Measurements from ENCODE around the gene GSTA2.
"Not testable (repeated sequence)": the region's sequence is repeated elsewhere in the genome, so short reads cannot be mapped to it uniquely, and the experiment has no call there.

The GSTA2 gene

DNA sequence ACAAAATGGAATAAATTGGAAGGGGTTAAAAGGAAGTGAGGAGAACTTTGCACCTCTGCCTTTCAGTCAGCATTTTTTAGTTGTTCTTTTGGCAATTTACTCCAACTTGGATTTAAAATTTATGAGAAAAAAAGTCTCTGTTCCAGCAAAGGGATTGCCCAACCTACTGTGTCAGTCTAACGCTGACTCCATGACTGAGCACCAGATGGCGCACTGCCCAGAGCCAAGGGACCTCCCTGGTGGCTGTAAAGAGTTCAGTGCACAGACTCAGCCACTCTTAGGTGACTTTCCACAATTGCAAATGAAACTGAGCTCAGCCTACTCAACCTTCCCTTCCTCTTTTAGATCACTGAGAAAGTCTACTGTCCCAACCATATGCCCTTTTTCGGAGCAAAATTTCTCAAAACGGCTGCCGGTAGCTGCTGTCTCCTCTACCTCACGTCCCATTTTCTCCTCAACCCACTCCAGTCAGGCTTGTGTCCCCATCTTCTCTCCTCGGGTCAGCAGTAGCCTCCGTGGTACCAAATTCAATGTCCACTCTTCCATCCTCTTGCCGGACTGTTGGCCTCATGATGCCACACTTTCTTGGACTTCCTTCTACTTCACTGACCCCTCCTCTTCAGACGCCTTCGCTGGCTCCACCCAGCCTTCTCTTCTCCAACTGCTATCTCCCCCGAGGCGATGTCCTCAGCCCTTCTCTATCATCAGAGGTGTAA is 38.7 kb downstream of the GSTA2 start:
- peak; percentile 21 for DNase-seq

DNA sequence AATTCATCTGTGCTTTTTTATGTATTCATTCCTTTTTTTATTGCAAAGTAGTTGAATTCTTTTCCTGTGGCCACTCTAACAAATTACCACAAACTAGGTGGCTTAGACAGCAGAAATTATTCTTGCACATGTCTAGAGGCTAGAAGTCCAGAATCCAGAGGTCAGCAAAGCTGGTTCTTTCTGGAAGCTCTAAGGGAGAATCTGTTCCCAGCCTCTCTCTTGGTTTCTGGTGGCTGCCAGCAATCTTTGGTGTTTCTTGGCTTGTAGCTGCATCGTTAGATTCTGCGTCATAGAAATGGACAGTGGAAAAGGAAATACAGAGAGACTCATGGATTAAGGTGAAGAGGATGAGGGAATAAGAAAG is 39.3 kb downstream of the GSTA2 start:
- DNase-seq = no peak

DNA sequence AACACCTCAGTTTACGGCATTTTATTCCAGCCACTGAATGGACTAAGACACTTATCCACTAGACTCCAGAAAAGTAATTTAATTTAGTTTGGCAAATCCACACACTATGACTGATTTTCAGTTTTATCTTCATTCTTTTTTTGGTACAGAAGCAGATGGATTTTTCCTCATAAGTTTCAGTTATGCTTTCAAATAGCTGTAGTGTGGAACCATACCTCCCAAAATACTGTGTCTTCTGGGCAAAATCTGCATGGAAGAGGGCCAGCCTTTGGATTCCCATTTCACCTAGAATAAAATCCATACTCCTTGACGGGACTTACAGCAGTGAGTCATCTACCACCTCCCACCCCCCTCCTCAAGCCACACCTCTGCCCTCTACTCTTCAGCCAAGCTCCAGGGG is 43.0 kb downstream of the GSTA2 start:
- DNase-seq = no peak

DNA sequence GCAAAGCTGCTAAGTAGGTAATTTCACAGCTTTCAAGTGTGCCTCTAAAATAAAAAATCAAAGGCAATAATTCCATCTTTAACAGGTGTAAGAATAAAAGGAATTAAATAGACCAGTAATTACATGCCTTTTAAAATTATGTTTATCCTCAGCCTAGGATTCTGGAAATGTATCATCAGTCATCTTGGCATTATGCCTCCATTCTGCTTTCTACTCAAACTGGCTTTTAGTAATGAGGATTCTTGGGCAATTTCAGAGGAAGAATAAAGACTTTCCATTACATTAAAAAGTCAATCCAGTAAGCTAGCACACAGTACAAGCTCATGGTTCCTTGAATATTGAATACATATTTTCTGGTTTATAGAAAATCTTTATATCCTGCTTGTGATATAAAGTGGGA is 44.7 kb downstream of the GSTA2 start:
- no peak for DNase-seq

DNA sequence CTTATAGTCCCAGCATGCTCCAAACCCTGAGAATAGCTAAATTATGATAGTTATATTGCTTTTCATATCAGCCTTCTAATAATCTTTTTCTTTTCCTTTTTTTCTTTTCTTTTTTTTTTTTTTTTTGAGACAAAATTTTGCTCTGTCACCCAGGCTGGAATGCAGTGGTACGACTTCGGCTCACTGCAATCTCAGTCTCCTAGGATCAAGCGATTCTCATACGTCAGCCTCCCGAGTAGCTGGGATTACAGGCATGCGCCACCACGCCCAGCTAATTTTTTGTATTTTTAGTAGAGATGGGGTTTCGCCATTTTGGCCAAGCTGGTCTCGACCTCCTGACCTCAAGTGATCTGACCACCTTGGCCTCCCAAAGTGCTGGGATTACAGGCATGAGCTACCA is 48.5 kb downstream of the GSTA2 start:
- DNase-seq = not testable (repeated sequence)

DNA sequence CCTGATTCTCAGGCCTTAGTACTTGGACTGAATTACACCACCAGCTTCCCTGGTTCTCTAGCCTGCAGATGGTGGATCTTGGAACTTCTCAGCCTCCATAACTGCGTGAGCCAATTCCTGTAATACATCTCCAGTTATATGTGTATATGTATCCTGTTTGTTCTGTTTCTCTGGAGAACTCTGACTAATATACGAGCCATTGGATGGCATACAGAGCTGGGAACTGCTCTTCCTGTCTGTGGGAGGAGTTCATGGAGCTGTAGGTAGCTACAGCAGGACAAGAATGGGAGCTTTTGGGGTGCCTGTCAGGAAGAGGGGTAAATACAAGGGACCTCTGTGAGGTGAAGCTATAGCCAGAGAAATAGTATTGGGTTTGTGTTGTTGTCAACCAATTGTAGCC is 51.1 kb downstream of the GSTA2 start:
- no peak for DNase-seq

DNA sequence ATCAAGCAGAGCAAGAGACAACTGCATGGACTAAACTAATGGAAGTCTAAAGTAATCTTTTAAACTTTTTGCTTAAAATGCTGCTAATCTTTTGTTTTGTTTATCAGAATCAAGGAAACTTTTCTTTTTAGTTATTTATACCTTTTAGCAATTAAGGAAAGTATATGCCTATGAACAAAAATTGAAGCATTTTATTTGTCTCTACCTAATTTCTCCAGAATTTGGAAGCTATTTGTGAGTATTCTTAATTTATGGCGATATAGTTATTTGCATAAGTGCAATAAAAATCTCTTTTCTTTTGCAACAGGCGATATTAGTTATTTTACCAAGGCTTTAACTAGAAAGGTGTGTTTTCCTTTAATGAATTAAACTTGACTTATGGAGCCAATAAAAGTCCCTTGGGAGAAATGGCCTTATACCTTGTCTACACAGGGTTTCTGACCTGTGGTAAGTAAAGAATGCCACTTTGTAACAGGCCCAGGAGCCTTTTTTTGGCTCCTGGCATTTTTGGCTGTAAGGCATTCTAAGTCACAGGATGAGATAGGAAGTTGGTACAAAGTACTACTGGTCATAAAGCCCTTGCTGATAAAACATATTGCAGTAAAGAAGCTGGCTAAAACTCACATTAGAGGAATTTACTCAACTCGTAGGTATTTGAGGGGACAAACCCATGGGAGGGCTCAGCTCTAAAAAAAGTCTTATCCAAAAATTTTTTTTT is 55.2 kb downstream of the GSTA2 start:
- DNase-seq = no peak

DNA sequence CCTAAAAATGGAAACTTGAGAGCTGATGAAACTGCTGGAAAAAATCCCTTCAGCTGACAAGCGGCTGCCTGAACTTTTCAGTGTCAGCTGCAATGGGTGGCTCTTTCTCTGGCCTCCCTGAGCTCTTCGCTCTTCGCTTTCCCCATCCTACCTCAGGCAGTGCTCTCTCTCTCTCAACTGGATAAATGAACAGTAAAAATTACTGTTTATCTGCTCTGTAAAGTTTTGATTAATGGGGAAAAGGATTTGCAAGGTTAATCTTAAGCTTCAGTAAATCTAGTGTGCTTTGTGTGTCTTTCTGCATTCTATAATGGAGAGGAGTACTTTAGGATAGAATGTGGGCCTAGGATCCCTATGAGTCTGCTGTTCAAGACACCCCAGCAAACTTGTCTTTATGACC is 57.3 kb downstream of the GSTA2 start:
- no peak for DNase-seq

DNA sequence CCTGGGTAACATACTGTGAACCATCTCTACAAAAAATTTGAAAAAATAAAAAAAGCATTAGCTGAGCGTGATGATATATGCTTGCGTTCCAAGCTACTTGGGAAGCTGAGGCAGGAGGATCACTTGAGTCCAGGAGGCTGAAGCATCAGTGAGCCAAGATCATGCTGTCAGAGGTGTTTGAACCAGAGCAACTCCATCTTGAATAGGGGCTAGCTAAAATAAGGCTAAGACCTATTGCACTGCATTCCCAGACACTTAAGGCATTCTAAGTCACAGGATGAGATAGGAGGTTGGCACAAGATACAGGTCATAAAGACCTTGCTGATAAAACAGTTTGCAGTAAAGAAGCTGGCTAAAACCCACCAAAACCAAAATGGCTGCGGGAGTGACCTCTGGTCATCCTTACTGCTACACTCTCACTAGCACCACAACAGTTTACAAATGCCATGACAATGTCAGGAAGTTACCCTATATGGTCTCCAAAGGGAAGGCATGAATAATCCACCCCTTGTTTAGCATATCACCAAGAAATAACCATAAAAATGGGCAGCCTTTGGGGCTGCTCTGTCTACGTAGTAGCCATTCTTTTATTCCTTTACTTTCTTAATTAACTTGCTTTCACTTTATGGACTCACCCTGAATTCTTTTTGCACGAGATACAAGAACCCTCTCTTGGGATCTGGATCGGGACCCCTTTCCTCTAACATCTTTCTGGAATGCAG is 58.3 kb downstream of the GSTA2 start:
- DNase-seq = not testable (repeated sequence)

DNA sequence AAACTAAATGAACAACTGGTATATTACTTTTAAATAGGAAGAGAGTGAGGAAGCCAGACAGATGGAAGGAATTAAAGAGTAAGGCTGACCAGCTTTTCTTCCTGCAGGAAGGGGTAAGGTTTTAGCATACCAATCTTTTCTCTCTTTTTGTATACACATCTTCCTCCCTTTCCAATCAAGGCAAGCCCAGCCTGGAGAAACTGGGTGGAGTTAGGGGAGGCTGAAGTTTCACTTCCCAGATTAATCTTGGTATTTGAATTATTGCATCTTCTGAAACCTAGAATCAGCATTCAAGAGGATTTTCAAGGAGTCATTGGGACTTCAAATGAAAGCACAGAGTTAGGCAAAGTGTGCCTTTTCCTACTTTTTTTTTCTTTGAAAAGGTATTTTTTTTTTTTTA is 59.2 kb downstream of the GSTA2 start:
- no peak for DNase-seq

Measured in kidney glomerular epithelial cell (primary cell).